ENCODE measurements around the gene CDAN1.

Gene CDAN1

DNA sequence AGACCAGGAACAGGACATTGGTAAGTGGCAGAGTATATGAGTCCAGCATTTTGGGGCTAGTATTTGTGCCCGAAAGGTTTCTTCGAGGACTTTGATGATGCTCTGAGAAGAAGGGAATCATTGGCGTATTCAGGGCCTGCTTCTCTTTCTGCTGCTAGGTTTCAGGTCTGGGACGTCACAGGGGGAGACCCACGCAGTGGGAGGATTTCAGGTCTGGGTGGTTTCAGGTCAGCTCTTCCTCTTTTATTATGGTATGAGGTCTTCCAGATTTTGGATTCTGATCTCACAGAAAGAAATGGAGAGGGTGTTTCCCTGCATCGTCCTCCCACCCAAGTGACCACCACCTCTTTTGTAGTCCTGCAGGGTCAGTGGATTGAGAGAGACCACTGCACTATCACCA, 62.5 kb downstream of the CDAN1 start:
- intact Hi-C loops (cut with DNase I), result no loop called here
- DNase-seq, result no peak
